GM23338 (cell line): ENCODE measurements around the gene GPC5. TPM values are rescaled to one million over a fixed set of nuclear protein-coding genes. Genes with fewer than 3 reads are reported as not detected.

ENCODE experiments used
- ATAC-seq: fragments of 200-7000 bp; cut with Tn5 transposase; 3 replicates; pipeline ENCODE4 v1.9.1; 2020
- DNase-seq: peaks from one replicate; pipeline ENCODE4 v3.0.0-alpha.2; 2015; ENCODE audit warnings: low spot score
- H2AFZ ChIP-seq: fragments of 200-600 bp; sonication (generic); 2 replicates; pipeline ENCODE4 v1.8.0; 2016; ENCODE audit warnings: antibody characterized with exemption, mild to moderate bottlenecking, moderate library complexity
- H3F3A ChIP-seq: fragments of 200-600 bp; sonication (generic); replicated peaks from 2 replicates; pipeline ENCODE4 v1.8.0; 2017; ENCODE audit warnings: antibody characterized with exemption, mixed run types, low read depth
- H3K27ac ChIP-seq: fragments of 200-600 bp; sonication (generic); 2 replicates; pipeline ENCODE4 v1.6.1; 2016; ENCODE audit warnings: low read depth
- H3K27me3 ChIP-seq: fragments of 200-600 bp; sonication (generic); 2 replicates; pipeline ENCODE4 v1.8.0; 2016; ENCODE audit warnings: mild to moderate bottlenecking, mixed run types, moderate library complexity; ENCODE audit not compliant: insufficient read depth
- H3K36me3 ChIP-seq: fragments of 200-600 bp; sonication (generic); 2 replicates; pipeline ENCODE4 v1.8.0; 2016; ENCODE audit warnings: mild to moderate bottlenecking; ENCODE audit not compliant: insufficient read depth
- H3K4me1 ChIP-seq: fragments of 200-600 bp; sonication (generic); 2 replicates; pipeline ENCODE4 v1.8.0; 2016; ENCODE audit warnings: mild to moderate bottlenecking, moderate library complexity; ENCODE audit not compliant: insufficient read depth
- H3K4me2 ChIP-seq: fragments of 200-600 bp; sonication (generic); 2 replicates; pipeline ENCODE4 v1.7.1; 2017; ENCODE audit warnings: mixed run types
- H3K4me3 ChIP-seq: fragments of 200-600 bp; sonication (generic); 2 replicates; pipeline ENCODE4 v1.6.1; 2016; ENCODE audit warnings: mixed run types
- H3K79me2 ChIP-seq: fragments of 200-600 bp; sonication (generic); replicated peaks from 2 replicates; pipeline ENCODE4 v1.8.0; 2017; ENCODE audit warnings: mild to moderate bottlenecking; ENCODE audit not compliant: insufficient read depth
- H3K9me2 ChIP-seq: fragments of 200-600 bp; sonication (generic); 2 replicates; pipeline ENCODE4 v1.8.0; 2017; ENCODE audit not compliant: insufficient read depth
- H4K20me1 ChIP-seq: fragments of 200-600 bp; sonication (generic); replicated peaks from 2 replicates; pipeline ENCODE4 v1.8.0; 2017; ENCODE audit warnings: mild to moderate bottlenecking; ENCODE audit not compliant: insufficient read depth
- H3K27ac Mint-ChIP-seq: 2 replicates; pipeline ENCODE4 v1.8.0; 2020; ENCODE audit warnings: inconsistent platforms, mild to moderate bottlenecking, moderate library complexity, mixed read lengths
- H3K27me3 Mint-ChIP-seq: 3 replicates; pipeline ENCODE4 v1.8.0; 2022; ENCODE audit warnings: low read depth, mild to moderate bottlenecking, moderate library complexity, mixed read lengths, inconsistent platforms; ENCODE audit not compliant: insufficient read depth, poor library complexity
- H3K36me3 Mint-ChIP-seq: 3 replicates; pipeline ENCODE4 v1.8.0; 2021; ENCODE audit warnings: low read depth, mild to moderate bottlenecking, inconsistent platforms, moderate library complexity, mixed read lengths
- H3K4me1 Mint-ChIP-seq: 3 replicates; pipeline ENCODE4 v1.8.0; 2020; ENCODE audit warnings: mild to moderate bottlenecking, inconsistent platforms, mixed read lengths
- H3K4me3 Mint-ChIP-seq: 3 replicates; pipeline ENCODE4 v1.8.0; 2021; ENCODE audit warnings: moderate library complexity, mild to moderate bottlenecking, inconsistent platforms, mixed read lengths
- H3K9me3 Mint-ChIP-seq: 3 replicates; pipeline ENCODE4 v1.8.0; 2020; ENCODE audit warnings: moderate library complexity, mild to moderate bottlenecking, inconsistent platforms, mixed read lengths
- CREB1 ChIP-seq: fragments of 250-450 bp; sonication (Bioruptor Pico); IDR thresholded peaks from 2 replicates; pipeline ENCODE4 v1.5.0; 2020; ENCODE audit warnings: low read depth, mild to moderate bottlenecking, moderate library complexity
- EZH2 ChIP-seq: fragments of 200-600 bp; sonication (generic); IDR thresholded peaks from one replicate; pipeline ENCODE4 v1.8.0; 2017; ENCODE audit warnings: antibody characterized with exemption, mild to moderate bottlenecking, low read depth; ENCODE audit not compliant: unreplicated experiment
- JUNB ChIP-seq: IDR thresholded peaks from one replicate; pipeline ENCODE4 v1.6.1; 2016; ENCODE audit warnings: antibody characterized with exemption; ENCODE audit not compliant: unreplicated experiment
- STAT1 ChIP-seq: IDR thresholded peaks from one replicate; pipeline ENCODE4 v1.6.1; 2016; ENCODE audit warnings: antibody characterized with exemption; ENCODE audit not compliant: unreplicated experiment
- polyA plus RNA-seq: library from polyadenylated mRNA; unstranded; fragments of >200 nt; fragmentation: Nextera tagmentation; extraction: Ambion mirVana; gene quantifications from 2 replicates; pipeline ENCODE4 v1.2.1, GENCODE V29; 2016
- total RNA-seq: library from RNA; depleted of rRNA; stranded (reverse); fragments of >200 nt; shearing (Covaris generic); gene quantifications from 2 replicates; pipeline ENCODE4 v1.2.3, GENCODE V29; 2014
- TF ChIP-seq, protein P1 (sequence below): fragments of 250-450 bp; sonication (Bioruptor Pico); IDR thresholded peaks from 2 replicates; pipeline ENCODE4 v1.5.0; 2020; ENCODE audit warnings: mild to moderate bottlenecking, moderate library complexity
- TF ChIP-seq, protein P2 (sequence below): IDR thresholded peaks from one replicate; pipeline ENCODE4 v1.6.1; 2018; ENCODE audit warnings: antibody characterized with exemption; ENCODE audit not compliant: unreplicated experiment

Gene GPC5
- total and polyA plus RNA-seq, 2 experiments from 2014 or later: 0.95 to 1.1 TPM

DNA sequence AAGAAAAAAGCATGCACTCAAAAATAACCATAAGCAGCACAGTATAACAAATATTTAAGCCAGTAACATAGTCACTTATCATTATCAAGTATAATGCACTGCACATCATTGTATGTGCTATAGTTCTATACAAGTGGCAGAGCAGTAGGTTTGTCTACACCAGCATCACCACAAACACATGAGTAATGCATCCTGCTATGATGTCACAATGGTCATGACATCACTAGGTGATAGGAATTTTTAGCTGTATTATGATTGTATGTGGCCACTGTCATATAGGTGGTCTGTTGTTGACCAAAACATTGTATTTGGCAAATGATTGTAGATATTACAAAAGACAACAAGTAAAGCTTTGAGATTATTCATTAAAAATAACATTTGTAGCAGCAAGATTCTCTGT is 967.5 kb downstream of the GPC5 start (continued):
- TF ChIP-seq, protein P1, sequence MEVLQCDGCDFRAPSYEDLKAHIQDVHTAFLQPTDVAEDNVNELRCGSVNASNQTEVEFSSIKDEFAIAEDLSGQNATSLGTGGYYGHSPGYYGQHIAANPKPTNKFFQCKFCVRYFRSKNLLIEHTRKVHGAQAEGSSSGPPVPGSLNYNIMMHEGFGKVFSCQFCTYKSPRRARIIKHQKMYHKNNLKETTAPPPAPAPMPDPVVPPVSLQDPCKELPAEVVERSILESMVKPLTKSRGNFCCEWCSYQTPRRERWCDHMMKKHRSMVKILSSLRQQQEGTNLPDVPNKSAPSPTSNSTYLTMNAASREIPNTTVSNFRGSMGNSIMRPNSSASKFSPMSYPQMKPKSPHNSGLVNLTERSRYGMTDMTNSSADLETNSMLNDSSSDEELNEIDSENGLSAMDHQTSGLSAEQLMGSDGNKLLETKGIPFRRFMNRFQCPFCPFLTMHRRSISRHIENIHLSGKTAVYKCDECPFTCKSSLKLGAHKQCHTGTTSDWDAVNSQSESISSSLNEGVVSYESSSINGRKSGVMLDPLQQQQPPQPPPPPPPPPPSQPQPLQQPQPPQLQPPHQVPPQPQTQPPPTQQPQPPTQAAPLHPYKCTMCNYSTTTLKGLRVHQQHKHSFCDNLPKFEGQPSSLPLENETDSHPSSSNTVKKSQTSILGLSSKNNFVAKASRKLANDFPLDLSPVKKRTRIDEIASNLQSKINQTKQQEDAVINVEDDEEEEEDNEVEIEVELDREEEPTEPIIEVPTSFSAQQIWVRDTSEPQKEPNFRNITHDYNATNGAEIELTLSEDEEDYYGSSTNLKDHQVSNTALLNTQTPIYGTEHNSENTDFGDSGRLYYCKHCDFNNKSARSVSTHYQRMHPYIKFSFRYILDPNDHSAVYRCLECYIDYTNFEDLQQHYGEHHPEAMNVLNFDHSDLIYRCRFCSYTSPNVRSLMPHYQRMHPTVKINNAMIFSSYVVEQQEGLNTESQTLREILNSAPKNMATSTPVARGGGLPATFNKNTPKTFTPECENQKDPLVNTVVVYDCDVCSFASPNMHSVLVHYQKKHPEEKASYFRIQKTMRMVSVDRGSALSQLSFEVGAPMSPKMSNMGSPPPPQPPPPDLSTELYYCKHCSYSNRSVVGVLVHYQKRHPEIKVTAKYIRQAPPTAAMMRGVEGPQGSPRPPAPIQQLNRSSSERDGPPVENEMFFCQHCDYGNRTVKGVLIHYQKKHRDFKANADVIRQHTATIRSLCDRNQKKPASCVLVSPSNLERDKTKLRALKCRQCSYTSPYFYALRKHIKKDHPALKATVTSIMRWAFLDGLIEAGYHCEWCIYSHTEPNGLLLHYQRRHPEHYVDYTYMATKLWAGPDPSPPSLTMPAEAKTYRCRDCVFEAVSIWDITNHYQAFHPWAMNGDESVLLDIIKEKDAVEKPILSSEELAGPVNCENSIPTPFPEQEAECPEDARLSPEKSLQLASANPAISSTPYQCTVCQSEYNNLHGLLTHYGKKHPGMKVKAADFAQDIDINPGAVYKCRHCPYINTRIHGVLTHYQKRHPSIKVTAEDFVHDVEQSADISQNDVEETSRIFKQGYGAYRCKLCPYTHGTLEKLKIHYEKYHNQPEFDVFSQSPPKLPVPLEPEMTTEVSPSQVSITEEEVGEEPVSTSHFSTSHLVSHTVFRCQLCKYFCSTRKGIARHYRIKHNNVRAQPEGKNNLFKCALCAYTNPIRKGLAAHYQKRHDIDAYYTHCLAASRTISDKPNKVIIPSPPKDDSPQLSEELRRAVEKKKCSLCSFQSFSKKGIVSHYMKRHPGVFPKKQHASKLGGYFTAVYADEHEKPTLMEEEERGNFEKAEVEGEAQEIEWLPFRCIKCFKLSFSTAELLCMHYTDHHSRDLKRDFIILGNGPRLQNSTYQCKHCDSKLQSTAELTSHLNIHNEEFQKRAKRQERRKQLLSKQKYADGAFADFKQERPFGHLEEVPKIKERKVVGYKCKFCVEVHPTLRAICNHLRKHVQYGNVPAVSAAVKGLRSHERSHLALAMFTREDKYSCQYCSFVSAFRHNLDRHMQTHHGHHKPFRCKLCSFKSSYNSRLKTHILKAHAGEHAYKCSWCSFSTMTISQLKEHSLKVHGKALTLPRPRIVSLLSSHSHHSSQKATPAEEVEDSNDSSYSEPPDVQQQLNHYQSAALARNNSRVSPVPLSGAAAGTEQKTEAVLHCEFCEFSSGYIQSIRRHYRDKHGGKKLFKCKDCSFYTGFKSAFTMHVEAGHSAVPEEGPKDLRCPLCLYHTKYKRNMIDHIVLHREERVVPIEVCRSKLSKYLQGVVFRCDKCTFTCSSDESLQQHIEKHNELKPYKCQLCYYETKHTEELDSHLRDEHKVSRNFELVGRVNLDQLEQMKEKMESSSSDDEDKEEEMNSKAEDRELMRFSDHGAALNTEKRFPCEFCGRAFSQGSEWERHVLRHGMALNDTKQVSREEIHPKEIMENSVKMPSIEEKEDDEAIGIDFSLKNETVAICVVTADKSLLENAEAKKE (CRISPR knock-in tag): no peak
- TF ChIP-seq CREB1 (CRISPR knock-in tag): no peak

DNA sequence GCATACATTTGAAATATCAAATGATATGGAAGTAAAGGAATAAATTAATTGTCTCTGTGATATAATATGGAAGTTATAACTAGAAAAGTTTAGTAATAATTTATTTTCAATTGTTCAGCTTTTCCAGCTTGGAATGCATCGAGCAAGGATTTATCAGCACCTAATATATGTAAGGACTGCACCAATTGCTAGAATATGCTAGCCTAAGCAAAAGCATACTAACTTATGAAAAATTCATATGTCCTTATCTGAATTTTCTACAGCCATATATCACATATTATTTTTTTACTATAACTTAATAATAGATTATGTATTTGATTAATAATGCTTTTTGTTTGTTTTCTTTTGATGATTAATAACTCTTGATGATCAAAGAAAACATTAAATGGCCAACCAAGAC is 979.0 kb downstream of the GPC5 start:
- no peaks in the 10 kb centered on the region for H3K79me2 ChIP-seq
- no peak overlapping the region for H3K4me3 ChIP-seq
- Mint-ChIP-seq H3K27me3 (peaks cover 2% of the 10 kb centered on the region), H3K9me3 (no peaks in the 10 kb centered on the region), H3K27ac (no peak overlapping the region), H3K36me3 (no peaks in the 10 kb centered on the region), H3K4me1 (no peaks in the 10 kb centered on the region), H3K4me3 (no peak overlapping the region)
- no peak overlapping the region for H2AFZ ChIP-seq
- no peaks in the 10 kb centered on the region for H3K27me3 ChIP-seq
- ATAC-seq: no peak
- no peaks in the 10 kb centered on the region for H3K4me1 ChIP-seq
- H3K27ac ChIP-seq: no peak overlapping the region
- H3K36me3 ChIP-seq: no peaks in the 10 kb centered on the region
- peaks cover 4% of the 10 kb centered on the region; the same call in 1 of the 2 replicates for H3K9me2 ChIP-seq
- H4K20me1 ChIP-seq: no peaks in the 10 kb centered on the region
- no peaks in the 10 kb centered on the region for H3F3A ChIP-seq
- DNase-seq: no peak
- no peak overlapping the region for H3K4me2 ChIP-seq
- TF ChIP-seq STAT1 (no peak), JUNB (no peak), EZH2 (no peak)
- TF ChIP-seq, protein P1 (CRISPR knock-in tag): no peak
- TF ChIP-seq, protein P2, sequence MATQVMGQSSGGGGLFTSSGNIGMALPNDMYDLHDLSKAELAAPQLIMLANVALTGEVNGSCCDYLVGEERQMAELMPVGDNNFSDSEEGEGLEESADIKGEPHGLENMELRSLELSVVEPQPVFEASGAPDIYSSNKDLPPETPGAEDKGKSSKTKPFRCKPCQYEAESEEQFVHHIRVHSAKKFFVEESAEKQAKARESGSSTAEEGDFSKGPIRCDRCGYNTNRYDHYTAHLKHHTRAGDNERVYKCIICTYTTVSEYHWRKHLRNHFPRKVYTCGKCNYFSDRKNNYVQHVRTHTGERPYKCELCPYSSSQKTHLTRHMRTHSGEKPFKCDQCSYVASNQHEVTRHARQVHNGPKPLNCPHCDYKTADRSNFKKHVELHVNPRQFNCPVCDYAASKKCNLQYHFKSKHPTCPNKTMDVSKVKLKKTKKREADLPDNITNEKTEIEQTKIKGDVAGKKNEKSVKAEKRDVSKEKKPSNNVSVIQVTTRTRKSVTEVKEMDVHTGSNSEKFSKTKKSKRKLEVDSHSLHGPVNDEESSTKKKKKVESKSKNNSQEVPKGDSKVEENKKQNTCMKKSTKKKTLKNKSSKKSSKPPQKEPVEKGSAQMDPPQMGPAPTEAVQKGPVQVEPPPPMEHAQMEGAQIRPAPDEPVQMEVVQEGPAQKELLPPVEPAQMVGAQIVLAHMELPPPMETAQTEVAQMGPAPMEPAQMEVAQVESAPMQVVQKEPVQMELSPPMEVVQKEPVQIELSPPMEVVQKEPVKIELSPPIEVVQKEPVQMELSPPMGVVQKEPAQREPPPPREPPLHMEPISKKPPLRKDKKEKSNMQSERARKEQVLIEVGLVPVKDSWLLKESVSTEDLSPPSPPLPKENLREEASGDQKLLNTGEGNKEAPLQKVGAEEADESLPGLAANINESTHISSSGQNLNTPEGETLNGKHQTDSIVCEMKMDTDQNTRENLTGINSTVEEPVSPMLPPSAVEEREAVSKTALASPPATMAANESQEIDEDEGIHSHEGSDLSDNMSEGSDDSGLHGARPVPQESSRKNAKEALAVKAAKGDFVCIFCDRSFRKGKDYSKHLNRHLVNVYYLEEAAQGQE: no peak
